Testis (tissue), 3 donors: ENCODE data around the gene MEGF8. TPM values are rescaled to one million over a fixed set of nuclear protein-coding genes. Genes with fewer than 3 reads are reported as not detected.

ENCODE experiments used
- DNase-seq: peaks from one replicate; pipeline ENCODE4 v3.0.0-alpha.2; 2019
- H3K27ac ChIP-seq, 2 donors: fragments of 200-600 bp; sonication (generic); one replicate each; pipeline ENCODE4 v1.5.1; 2019
- H3K27me3 ChIP-seq: fragments of 200-600 bp; sonication (generic); one replicate; pipeline ENCODE4 v1.5.1; 2019
- H3K36me3 ChIP-seq: fragments of 200-600 bp; sonication (generic); one replicate; pipeline ENCODE4 v1.5.1; 2017; ENCODE audit warnings: low read depth; ENCODE audit errors: missing control alignments
- H3K4me1 ChIP-seq: fragments of 200-600 bp; sonication (generic); one replicate; pipeline ENCODE4 v1.5.1; 2019
- H3K4me3 ChIP-seq, 2 donors: fragments of 200-600 bp; sonication (generic); one replicate each; pipeline ENCODE4 v1.5.1; 2017 to 2019
- H3K9me3 ChIP-seq: fragments of 200-600 bp; sonication (generic); one replicate; pipeline ENCODE4 v1.5.1; 2017
- CTCF ChIP-seq, 3 experiments: fragments of 450-650 bp in 2 of 3; fragments of 200-600 bp in 1 of 3; sonication (generic) in 1 of 3; IDR thresholded peaks; one replicate each; pipeline ENCODE4 v1.5.1; 2016 to 2019; ENCODE audit warnings: antibody characterized with exemption in 3 of 3, mild to moderate bottlenecking in 2 of 3, moderate library complexity in 1 of 3
- POLR2A ChIP-seq: fragments of 450-650 bp; IDR thresholded peaks from one replicate; pipeline ENCODE4 v1.6.1; 2017; ENCODE audit warnings: antibody characterized with exemption, mild to moderate bottlenecking, moderate library complexity
- WGBS, 2 donors: methylation state at CpG; one replicate each; pipeline ENCODE4 v1.1.5; 2018; 5-methylcytosine and 5-hydroxymethylcytosine counted together
- intact Hi-C: fragments of 100-400 bp; cut with DNase I; formaldehyde crosslinking; loops from one replicate; pipeline ENCODE4 v1.15.1; 2023; ENCODE audit warnings: low total_unique reads
- polyA plus RNA-seq: library from polyadenylated mRNA; stranded (reverse); fragments of 350-450 nt; fragmentation: Illumina TruSeq; extraction: RNeasy Lipid Tissue Mini Kit (QIAGEN cat#74804); gene quantifications from one replicate; pipeline ENCODE4 v1.2.3, GENCODE V29; 2014; ENCODE audit warnings: low read depth, low replicate concordance; ENCODE audit not compliant: insufficient read depth
- total RNA-seq, 2 donors: library from RNA; depleted of rRNA; stranded (reverse); fragments of >200 nt; gene quantifications; one replicate each; pipeline ENCODE4 v1.2.3, GENCODE V29; 2016

MEGF8 gene
- total and polyA plus RNA-seq, 3 donors from 2014 or later, result 18.8 to 27.3 (median 26.9) TPM

- no peak for DNase-seq
- Histone ChIP-seq H3K4me3 (no peak overlapping the region), H3K4me1 (peaks cover 18% of the 10 kb centered on the region), H3K27ac (no peak overlapping the region), H3K9me3 (no peaks in the 10 kb centered on the region), H3K36me3 (no peaks in the 10 kb centered on the region), H3K27me3 (no peaks in the 10 kb centered on the region)
- TF ChIP-seq CTCF (IDR thresholded peaks at IDR 0.05) (no peak), POLR2A (no peak)
- intact Hi-C loops, result no loop called here
- WGBS, 2 donors, result 81 to 85% methylated on average over 6 of the region's 6 CpGs
These were observed 6.6 kb downstream of the MEGF8 start for GRCh38 chr19:42332059-42332458.

GRCh38 chr19:42333018-42333417 lies 7.6 kb downstream of the MEGF8 start:
- intact Hi-C loops, result no loop called here
- no peak for DNase-seq
- Histone ChIP-seq H3K27me3 (no peaks in the 10 kb centered on the region), H3K4me3 (no peak overlapping the region), H3K4me1 (peaks cover 17% of the 10 kb centered on the region), H3K36me3 (no peaks in the 10 kb centered on the region), H3K27ac (no peak overlapping the region), H3K9me3 (no peaks in the 10 kb centered on the region)
- no peak for TF ChIP-seq CTCF (IDR thresholded peaks at IDR 0.05)
- TF ChIP-seq POLR2A, result no peak
- WGBS, 2 donors, result 58 to 64% methylated on average over 3 of the region's 3 CpGs

- Histone ChIP-seq H3K27me3 (no peaks in the 10 kb centered on the region), H3K36me3 (no peaks in the 10 kb centered on the region), H3K9me3 (no peaks in the 10 kb centered on the region), H3K4me3 (no peak overlapping the region), H3K27ac (no peak overlapping the region), H3K4me1 (peaks cover 17% of the 10 kb centered on the region)
- intact Hi-C loops, result no loop called here
- 62 to 69% methylated on average over 18 to 21 of the region's 21 CpGs for WGBS, 2 donors
- no peak for TF ChIP-seq CTCF (IDR thresholded peaks at IDR 0.05)
- no peak for TF ChIP-seq POLR2A
- peak; percentile 38 for DNase-seq
These were observed 8.7 kb downstream of the MEGF8 start for GRCh38 chr19:42333975-42334696.

GRCh38 chr19:42334697-42335373 lies 9.4 kb downstream of the MEGF8 start:
- Histone ChIP-seq H3K27ac (no peak overlapping the region), H3K4me3 (no peak overlapping the region), H3K36me3 (no peaks in the 10 kb centered on the region), H3K4me1 (peaks cover 17% of the 10 kb centered on the region), H3K9me3 (no peaks in the 10 kb centered on the region), H3K27me3 (no peaks in the 10 kb centered on the region)
- DNase-seq, result no peak
- intact Hi-C loops, result no loop called here
- no peak for TF ChIP-seq POLR2A
- TF ChIP-seq CTCF (IDR thresholded peaks at IDR 0.05), result no peak
- WGBS, 2 donors, result 68 to 72% methylated on average over 10 to 13 of the region's 13 CpGs
